ENCODE data around the gene ARHGAP1. TPM values are rescaled to one million over a fixed set of nuclear protein-coding genes. Genes with fewer than 3 reads are reported as not detected.
"Not testable (repeated sequence)": the region's sequence is repeated elsewhere in the genome, so short reads cannot be mapped to it uniquely, and the experiment has no call there.

ARHGAP1 gene
- total RNA-seq, 1 donor = 62.2 TPM

- no peak overlapping the region for H3K4me3 ChIP-seq (ENCODE audit: low read depth, low read length)
- no peak for TF ChIP-seq CTCF (IDR thresholded peaks at IDR 0.05; ENCODE audit: insufficient read depth, low read depth, low read length)
- DNase-seq (ENCODE audit: low read depth) = peak; percentile 17
Measured at GRCh38 chr11:46718155-46719019, 18.0 kb upstream of the ARHGAP1 start.

DNA sequence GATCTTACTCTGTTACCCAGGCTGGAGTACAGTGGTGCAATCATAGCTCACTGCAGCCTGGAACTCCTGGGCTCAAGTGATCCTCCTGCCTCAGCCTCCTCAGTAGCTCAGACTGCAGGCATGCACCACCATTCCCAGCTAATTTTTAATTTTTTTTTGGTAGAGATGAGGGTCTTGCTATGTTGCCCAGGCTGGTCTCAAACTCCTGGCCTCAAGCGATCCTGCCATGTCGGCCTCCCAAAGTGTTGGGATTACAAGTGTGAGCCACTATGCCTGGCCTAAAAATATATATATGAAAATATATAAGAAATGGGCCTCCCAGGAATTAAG is 17.4 kb upstream of the ARHGAP1 start:
- H3K4me3 ChIP-seq (ENCODE audit: low read depth, low read length) = not testable (repeated sequence)

DNA sequence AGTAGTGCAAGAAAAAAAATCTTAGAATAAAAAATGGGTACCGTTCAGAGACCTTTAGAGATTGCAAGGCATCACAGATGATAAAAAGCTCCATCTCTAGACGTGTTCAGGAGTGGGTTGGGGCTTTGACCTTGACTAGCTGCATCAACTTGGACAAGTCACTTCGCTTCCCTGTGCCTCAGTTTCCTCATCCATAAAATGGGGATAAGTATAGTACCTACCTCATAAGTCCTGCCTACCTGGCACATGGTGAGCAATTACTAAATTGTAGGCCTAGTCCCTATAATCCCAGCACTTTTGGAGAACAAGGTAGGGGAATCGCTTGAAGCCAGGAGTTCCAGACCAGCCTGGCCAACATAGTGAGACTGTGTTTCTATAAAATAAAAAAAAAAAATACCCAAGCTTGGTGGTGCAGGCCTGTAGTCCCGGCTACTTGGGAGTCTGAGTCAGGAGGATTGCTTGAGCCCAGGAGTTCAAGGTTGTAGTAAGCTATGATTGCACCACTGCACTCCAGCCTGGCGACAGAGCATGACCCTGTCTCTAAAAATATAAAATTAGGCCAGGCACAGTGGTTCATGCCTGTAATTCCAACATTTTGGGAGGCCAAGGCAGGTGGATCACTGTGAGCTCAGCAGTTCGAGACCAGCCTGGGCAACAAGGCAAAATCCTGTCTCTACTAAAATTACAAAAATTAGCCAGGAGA is 12.6 kb upstream of the ARHGAP1 start:
- DNase-seq (ENCODE audit: low read depth) = no peak
- no peak overlapping the region for H3K4me3 ChIP-seq (ENCODE audit: low read depth, low read length)
- no peak for TF ChIP-seq CTCF (IDR thresholded peaks at IDR 0.05; ENCODE audit: insufficient read depth, low read depth, low read length)

More for the DNA sequence above, 17.4 kb upstream of the ARHGAP1 start:
- DNase-seq (ENCODE audit: low read depth) = not testable (repeated sequence)

DNA sequence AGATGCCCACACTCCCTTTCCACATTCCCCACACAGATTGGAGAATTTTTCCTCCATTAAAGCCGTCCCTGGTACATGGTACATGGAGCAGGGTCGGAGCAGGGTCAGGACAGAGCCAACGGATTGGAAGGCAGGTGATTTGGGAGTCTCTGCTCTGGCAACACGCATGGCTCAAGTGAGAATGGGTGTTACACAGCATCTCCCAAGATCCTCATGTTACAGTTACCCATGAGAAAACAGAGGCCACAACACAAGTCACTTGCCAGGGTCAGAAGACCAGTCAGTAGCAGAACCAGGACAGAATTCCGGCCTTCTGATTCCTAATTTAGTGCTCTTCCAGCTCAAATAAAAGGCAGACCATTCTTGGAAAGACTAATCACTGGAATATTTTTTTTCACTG is 10.9 kb upstream of the ARHGAP1 start:
- no peak overlapping the region for H3K4me3 ChIP-seq (ENCODE audit: low read depth, low read length)
- TF ChIP-seq CTCF (IDR thresholded peaks at IDR 0.05; ENCODE audit: insufficient read depth, low read depth, low read length) = no peak
- peak; percentile 41 for DNase-seq (ENCODE audit: low read depth)

GRCh38 chr11:46710821-46711269 is 10.4 kb upstream of the ARHGAP1 start:
- no peak for TF ChIP-seq CTCF (IDR thresholded peaks at IDR 0.05; ENCODE audit: insufficient read depth, low read depth, low read length)
- DNase-seq (ENCODE audit: low read depth) = peak; percentile 94
- H3K4me3 ChIP-seq (ENCODE audit: low read depth, low read length) = no peak overlapping the region

DNA sequence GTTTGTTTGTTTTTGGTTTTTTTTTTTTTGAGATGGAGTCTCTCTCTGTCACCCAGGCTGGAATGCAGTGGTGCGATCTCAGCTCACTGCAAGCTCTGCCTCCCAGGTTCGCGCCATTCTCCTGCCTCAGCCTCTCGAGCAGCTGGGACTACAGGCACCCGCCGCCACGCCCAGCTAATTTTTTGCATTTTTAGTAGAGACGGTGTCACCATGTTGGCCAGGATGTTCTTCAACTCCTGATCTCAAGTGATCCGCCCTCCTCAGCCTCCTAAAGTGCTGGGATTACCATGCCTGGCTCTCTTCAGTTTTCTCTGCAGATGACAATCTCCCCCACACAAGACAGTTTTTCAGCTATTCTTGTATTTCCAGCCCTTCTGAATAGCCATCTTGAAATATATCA is 8.9 kb upstream of the ARHGAP1 start:
- not testable (repeated sequence) for H3K4me3 ChIP-seq (ENCODE audit: low read depth, low read length); DNase-seq (ENCODE audit: low read depth)

DNA sequence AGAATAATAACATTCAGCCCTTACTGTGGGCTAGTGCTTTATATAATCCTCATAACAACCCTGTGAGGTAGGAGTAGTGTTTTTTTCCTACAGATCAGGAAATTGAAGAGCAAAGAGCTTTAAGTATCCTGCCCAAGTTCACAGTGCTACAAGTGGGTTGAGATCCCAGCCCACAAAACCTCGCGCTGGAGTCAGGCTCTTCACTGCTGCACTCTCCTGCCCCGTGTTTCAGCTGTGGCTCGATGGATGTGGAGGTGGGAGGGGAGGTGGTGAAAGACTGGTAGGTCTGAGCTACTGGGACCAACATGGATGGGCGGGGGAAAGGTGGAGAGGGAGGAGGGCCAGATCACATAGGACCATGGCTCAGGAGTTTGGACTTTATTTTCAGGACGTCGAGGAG is 6.5 kb upstream of the ARHGAP1 start:
- no peak for TF ChIP-seq CTCF (IDR thresholded peaks at IDR 0.05; ENCODE audit: insufficient read depth, low read depth, low read length)
- DNase-seq (ENCODE audit: low read depth) = no peak
- no peak overlapping the region for H3K4me3 ChIP-seq (ENCODE audit: low read depth, low read length)
